Cerebellar cortex (tissue), 1 donor: ENCODE results near the gene ZBTB7C.

Experiments
- DNase-seq: peaks from one replicate; pipeline ENCODE4 v3.0.0-alpha.2; 2015; ENCODE audit warnings: low spot score

ZBTB7C gene

DNA sequence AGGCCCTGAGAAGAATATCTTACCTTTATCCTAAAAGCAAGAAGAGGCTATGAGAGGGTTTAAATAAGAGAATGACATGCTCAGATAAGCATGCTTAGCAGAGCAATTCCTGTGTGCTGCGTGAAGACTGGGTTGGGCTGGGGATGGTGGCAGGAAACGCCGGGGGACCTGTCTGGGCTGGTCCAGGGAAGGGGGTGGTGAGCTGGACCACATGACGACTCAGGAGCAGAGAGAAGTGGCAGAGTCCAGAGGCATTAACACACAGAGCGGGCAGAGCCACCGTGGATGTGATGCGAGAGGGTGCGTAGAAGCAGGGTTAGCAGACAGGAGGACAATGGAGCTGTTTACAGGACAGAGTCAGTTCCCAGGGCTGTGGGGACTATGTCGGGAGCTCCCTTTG is 84.5 kb downstream of the ZBTB7C start:
- DNase-seq: no peak

DNA sequence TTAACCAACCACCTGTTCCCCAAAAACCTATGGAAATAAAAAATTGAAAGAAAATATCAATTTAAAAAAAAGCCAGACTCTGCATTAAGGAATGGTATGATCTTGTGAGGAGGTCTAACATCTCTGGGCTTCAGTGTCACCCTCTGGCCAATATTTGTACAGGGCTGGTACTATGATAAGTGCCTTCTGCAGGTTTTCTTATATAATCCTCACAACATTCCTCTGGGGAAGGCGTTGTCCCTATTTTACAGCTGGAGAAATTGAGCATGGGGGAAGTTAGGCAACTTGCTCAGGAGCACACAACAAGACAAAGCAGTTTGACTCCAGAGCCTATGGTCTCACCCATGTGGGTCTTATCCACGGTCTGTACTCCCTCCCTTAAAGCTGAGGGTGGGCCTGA is 86.0 kb downstream of the ZBTB7C start:
- no peak for DNase-seq

DNA sequence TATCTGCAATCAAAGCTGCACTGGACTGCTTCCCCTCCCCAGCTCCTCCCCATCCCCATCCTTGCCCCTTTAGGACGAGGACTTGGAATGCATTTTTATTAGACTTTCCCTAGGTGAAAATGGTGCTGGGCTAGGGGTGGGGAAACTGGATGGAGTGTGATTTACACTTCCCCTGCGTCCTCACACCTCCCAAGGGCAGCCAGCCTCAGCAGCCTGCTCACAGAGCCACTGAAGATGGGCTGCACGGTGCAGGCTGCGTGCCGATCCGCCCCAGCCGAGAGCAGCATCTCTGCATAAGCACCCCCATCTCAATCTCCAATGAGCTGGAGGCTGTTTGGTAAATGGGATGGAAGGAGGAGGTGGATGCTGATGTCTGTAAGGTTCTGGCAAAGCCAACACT is 87.6 kb downstream of the ZBTB7C start:
- no peak for DNase-seq

DNA sequence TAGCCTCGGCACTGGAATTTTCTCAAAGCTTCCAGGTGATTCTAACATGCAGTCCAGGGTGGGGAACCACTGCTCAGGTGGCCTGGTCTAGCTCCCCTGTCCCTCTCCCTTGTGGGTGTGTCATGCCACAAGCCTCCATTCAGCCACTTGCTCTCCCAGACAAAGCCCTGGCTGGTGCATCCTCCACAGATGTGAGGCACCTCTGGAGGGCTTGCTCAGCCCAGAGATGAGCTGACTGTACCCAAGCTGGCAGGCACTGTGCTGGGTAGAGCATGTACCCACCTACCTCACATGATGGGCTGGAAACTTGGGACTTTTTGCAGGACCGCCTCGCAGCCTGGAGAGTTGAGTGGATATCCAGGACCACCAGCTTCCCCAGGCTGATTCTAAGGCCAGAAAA is 88.1 kb downstream of the ZBTB7C start:
- DNase-seq: no peak

DNA sequence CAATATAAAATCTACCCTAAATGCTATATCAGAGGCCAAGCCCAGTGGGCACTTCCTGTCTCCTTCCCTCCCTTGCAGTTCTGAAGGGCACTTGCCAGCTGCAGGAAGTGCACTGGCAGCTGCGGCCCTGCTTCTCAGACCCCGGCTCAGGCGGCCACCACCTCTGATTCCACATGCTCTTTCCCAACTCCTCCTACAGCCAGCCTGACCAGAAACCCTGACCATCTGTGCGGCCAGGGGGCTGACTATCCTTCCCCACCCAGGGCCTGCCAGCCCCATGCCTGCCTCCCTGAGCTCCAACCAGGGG is 88.6 kb downstream of the ZBTB7C start:
- no peak for DNase-seq

DNA sequence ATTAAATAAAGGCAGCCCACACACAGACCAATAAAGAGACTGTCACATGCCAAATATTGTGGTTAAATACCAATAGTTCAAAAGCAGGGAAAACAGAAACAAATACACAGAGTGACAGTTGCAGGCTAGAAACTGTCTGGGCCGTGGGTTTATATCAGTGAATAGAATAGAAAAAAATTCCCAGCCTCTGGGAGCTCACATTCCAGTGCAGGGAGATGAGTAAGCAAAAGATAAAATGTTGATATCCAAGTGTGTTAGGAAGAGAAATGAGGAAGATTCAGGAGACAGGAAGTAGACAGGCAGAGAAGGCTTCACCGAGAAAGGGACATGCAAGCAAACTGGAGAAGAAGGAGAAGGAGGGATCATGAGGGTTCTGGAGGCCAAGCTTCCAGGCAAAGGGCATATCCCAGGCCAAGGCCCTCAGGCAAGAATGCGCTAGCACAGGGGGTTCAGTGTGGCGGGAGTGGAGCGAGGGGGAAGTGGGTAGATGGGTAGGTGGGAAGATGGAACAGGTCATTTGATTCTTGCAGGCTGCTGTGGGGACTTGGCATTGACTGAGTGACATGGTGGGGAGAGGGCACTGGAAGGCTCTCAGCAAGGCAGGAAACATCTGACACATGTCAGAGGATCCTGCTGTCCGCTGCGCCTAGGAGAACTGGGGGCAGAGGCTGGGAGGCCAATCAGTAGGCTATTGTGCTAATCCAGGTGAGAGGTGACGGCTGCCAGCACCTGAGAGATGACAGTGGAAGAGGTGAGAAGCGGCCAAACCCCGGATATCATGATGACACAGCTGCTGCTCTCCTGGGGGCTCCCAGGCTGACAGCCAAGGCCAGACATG is 89.2 kb downstream of the ZBTB7C start:
- DNase-seq: no peak

DNA sequence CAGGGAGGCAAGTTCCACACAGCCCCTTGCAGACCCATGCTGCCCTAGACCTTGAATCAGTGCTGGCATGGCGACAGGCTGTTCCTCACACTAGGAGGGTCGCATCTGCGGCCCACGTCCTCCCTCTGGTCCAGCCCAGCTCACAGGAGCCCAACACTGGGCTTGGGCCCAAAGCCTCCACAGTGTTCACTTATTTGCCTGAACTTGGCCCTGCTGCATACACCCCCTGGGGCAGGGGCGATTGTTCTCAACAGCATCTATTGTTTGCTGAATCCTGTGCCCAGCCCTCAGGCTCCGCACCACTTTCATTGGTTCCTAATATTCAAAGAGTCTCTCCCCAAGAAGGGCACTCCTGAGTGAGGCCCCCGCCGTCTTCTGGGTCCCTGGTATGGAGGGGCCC is 90.7 kb downstream of the ZBTB7C start:
- DNase-seq: no peak

DNA sequence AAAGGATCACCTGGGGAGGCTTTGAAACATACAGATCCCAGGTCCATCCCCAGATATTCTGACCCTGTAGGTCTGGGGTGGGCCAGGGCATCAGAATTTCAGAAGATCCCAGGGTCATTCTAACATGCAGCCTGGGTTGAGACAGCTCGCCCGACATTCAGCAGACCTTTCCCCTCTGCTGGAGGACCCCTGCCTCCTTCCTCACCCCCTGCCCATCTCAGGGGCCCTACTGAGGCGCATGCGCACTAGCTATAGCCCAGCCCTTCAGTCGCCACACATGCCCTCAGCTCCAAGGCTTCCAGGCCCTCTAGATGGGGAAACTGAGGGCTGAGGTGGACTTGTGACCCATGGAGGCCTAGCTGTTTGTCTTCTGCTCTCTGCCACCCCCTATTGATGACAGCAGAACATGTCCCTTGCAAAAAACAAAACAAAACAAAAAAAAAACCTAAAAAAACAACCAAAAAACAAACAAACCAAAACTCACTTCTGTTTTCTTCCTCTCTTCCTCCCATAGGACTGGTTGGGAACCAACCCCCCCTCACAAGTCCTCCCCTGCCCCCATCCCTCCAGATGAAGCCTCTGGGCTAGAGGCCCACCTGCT is 91.3 kb downstream of the ZBTB7C start:
- DNase-seq: no peak

DNA sequence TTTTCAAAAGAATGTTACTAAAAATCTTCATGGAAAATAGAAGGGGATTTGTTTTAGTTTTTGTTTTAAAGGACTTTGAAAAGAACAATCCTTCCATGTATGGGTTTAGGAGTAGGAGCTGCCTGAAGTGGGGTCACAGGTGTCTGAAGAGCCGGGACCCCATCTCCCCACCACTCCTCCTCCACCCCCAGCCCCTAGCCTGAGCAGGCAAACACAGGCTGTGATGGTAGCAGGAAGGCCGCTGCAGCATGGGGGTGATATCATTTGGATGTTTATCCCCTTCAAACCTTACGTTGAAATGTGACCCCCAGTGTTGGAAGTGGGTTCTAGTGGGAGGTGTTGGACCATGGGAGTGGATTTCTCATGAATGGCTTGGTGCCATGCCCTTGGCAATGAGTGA is 93.0 kb downstream of the ZBTB7C start:
- no peak for DNase-seq

DNA sequence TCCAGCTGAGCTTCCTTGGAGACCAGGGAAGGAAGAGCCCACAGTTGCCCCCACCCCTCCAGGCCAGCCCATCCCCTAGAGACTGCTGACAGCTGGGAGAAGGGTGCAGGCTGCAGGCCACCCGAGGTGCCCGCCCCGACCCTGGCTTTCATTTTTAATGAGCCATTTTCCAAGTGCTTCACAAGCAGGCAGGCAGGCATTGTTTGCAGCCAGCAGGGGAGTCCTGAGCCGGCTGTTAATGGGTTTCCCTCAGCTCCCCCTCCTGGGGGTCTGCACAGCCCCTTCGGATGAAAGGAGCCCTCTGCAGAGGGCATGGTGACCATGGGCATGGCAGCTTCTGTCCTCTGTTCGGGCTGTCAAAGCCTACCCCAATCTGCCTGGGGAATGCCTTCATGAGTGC is 94.5 kb downstream of the ZBTB7C start:
- DNase-seq: no peak

DNA sequence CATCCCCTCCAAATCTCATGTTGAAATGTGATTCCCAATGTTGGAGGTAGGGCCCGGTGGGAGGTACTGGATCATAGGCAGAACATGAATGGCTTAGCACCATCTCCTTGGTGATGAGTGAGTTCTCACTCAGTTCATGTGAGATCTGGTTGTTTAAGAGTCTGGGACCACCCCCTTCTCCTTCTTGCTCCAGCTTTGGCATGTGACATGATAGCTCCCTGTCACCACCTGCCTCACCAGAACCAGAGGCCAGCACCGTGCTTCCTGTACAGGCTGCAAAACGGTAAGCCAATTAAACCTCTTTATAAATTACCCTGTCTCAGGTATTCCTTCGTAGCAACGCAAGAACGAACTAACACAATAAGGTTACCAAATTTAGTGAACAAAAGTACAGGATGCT is 95.4 kb downstream of the ZBTB7C start:
- no peak for DNase-seq

DNA sequence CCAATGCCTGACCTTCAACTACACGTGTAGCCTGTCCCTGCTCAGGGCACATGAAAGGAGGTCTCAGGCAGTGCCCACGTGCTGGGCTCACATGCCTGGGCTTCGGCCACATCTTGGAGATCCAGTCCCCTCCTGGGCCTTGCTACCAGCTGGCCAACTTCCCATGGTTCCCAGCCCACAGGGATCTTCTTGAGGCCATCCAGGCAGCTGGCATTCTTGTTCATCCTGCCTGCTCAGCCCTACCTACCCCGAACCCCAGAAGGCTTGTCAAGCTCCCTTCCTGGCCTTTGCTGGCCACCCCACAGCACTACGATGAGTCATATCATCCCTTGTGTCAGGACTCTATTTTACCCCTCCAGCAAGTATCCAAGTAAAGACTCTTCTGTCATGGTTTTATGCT is 97.1 kb downstream of the ZBTB7C start:
- DNase-seq: no peak

DNA sequence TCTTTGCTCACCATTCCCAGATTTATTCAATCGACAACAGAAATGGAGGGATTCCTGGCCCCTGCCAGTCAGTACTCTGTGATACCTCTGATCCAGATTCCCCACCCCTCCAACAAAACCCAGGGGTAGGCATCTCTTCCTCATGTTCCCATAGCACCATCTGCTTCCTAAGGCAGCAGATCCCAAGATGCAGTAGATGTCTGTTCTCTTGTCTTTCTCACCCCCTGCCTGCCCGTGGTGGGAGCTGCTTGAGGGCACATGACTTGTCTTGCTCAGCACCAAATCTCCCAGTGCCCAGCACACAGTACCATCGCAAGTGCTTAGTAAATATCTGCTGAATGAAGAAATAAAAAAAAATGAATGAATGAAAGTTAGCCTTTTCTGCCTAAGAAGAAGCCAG is 98.2 kb downstream of the ZBTB7C start:
- no peak for DNase-seq

DNA sequence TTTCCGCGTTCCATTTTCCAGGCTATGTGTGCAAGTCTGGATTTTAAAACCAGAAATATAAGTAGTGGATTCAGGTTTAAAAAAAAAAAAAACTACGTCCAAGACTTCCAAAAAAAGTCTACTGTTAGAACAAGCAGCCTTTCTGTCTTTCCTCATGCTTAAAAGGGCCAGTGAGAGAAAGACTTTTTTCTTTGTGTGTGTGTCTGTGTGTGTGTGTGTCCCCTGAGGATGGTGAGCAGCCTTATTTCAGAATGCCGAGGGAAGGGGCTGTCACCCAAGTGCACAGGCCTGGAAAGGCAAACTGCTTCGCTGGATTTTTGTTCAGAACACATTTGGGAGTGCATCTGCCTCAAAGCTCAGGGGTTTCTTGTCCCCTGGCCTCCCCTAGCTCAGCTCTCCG is 98.8 kb downstream of the ZBTB7C start:
- no peak for DNase-seq

DNA sequence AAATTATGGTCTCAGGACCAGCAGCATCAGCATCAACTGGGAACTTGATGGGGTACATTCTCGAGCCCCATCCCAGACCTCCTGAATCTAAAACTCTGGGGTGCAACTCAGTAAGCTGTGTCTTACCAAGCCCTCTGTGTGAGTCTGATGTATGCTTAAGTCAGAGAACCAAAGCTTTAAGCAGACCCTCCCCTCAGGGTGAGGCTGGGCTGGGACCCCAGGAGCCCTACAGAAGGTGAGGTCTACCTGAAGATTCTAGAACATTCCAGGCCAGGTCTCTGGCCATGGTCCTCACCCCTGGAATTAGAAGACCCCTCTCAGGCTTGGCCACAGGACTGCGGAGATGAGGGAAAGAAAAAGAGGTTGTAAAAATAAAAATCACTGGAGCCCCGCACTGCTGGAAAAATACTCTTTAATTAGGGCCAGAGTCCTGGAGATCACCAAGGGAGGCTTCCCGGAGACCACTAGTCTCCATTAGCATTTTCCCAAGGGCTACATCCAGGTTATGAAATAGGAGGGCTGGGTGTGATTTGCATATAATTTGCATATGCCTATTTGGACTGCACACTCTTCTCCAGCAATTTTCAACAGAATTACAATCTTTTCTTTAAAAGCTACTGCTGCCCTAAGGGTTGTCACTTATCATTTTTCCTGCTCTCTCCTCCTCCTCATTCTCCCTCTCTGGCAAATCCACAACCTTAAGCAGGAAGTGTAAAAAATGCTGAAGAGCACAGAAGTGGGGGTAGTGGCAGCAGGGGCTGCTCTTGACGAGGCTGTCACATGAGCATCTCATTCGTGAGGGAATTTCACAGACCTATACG is 100.2 kb downstream of the ZBTB7C start:
- DNase-seq: no peak

DNA sequence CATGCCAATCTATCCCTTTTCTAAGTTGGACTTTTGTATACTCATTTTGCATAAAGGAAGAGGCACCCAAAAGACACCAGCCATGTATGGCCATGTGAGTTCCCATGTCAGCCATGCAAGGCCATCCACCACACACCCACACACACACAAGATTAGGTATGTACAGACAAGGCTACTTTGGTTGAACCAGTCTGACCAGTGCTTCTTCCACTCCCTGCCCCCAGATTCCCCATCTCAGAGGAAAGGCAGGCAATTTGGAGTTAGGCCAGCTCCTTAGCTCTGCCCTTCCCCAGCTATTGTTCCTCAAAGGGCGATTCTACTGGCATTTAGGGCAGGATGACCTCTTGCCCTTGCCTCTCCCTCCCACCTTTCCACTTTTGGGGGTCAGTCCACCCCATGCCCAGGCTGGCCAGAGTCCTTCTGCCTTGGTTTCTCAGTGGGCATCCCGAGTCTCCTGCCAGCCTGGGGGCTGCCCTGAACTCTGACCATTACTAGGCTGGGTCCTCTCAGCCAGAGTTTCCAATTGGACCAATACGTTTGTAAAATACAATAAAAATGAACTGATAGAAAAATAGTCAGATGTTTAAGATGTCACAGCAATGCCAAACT is 101.1 kb downstream of the ZBTB7C start:
- no peak for DNase-seq

DNA sequence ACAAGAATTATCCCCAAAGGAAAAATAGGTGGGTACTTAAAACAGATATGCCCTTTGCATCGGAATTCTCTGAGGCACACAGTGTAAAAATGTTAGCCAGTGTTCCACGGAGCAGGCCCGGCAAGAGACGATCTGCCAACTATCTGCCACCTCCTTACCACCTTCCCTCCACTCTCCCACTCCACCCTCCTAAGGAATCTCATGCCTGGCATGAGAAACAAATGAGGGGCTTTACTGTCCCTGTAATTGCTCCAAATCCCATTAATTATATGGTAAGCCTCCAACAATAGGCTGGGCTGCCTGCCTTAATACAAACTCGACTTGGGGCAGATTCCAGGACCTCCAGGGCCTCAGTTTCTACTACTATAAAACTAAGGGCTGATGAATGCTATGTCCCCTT is 102.3 kb downstream of the ZBTB7C start:
- no peak for DNase-seq

DNA sequence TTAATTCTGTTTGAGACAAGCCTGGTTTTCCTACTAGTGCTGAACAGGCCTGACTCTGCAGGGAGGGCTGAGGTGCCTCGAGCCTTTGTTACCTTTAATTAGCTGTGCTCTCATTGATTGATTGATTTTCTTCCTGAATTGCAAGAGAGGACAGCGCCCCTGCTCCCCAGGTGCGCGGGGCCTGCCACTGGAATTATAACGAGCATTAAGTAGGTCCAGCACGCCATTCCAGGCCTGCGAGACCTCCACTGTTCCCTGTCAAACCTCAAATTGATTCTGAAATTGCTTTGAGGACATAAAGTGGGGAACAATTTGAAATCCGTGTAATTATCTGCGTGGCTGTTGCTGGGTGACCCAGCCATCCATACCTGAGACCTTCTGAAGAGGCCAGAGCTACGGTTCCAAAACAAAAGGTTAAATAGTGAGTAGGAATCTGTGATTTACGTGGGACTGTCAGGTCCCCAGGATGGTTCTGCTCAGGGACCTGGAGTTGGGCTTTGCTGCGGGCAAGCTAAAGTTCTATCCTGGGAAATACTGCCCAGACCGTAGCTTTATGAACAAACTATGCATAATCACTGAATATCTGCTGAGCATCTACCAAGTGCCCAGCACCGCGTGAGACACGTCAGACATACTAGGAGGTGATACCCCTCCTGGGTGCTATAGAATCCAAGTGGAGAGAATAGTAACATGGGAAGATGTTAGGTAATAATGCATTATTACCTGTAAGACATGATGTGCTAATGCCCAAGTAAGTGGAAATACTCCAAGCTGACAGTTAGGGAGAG is 104.1 kb downstream of the ZBTB7C start:
- DNase-seq: no peak

DNA sequence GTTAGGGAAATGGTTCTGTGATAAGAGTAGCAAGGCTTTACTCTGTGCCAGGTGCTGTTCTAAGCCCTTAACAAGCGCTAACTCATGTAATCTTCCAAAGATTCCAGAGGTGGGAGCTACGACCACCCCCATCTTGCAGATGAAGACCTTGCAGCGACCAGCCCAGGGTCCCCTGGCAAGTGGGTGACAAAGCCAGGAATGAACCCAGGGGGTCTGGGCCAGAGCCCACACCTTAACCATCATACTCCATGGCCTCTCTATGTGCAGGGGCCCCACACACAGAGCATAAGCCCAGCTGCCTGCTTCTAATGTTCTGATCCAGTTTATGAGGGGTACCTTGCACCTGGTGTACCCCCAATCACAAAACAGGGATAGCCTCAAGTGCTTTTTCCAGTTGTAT is 105.3 kb downstream of the ZBTB7C start:
- DNase-seq: no peak

DNA sequence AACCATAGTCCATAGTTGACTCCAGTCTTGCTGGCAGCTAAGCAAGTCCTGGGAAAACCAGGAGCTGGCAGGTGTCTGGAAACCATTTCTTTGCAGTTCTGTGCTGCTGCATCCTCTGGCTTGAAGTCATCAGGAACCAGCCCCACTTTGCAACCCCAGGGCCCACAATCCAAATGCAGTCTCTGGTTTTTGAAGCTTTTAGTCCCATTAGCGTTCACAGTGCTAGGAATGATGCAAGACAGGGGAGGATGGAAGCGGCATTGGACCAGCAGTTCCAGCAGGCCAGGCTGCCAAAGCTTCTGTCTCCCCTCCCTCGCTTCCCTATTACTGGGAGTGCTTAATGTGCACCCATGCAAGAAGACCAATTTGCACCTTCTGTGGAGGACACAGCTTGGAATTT is 106.4 kb downstream of the ZBTB7C start:
- DNase-seq: no peak

DNA sequence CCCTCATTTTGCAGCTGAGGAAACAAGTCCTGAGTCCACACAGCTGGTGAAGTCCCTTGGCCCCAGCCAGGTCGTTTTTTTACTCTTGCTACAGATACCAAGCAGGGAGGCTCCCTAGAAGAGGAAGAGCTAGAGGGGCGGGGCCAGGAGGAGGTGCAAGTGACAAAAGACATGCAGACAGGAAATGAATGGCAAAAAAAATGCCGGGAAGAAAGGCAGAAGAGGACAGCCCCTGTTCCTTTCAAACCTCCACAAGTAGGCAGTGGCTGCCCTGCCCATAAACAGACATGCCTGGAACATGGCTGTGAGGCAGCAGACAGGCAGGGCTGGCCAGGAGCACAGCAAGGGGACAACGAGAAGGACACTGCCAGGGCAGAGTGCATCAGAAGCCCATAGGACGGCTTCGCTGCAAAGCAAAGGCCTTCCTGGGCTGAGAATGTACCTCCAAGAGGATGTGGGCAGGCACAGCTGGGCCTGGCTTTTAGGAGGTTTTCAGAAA is 108.7 kb downstream of the ZBTB7C start:
- no peak for DNase-seq

DNA sequence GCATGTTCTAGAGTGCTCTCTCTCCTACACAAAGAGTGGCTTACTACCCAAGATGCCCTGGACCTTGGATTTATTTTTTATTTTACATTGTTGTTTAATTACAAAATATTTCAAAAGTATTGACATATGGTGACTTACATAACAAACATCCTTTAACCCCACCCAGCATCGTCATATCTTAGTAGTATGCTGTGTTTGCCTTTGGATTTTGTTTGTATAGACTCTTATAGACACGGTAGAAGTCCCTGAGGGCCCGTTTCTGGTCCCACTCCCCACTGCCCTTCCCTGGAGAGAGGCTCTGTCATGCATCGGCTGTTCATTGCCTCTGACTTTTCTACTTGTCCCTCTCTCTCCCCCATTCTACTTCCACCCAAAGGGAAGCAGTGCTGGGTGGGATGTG is 112.0 kb downstream of the ZBTB7C start:
- DNase-seq: no peak
